Activated CD8-positive, alpha-beta T cell treated with anti-CD3 and anti-CD28 coated beads for 36 hours (primary cell): ENCODE data around the gene NEK1. TPM values are rescaled to one million over a fixed set of nuclear protein-coding genes. Genes with fewer than 3 reads are reported as not detected.

ENCODE experiments used
- ATAC-seq: fragments of 200-7000 bp; cut with Tn5 transposase; one replicate; pipeline ENCODE4 v1.10.0; 2021; ENCODE audit warnings: mild to moderate bottlenecking, moderate library complexity
- CTCF ChIA-PET: fragments of 350-600 bp; sonication (Branson Sonifier 250); formaldehyde crosslinking; loops from one replicate; lab custom pipeline; 2021; ENCODE audit warnings: antibody characterized with exemption; lab: Charles Lee
- POLR2A ChIA-PET: fragments of 350-600 bp; sonication (Branson Sonifier 250); formaldehyde crosslinking; loops from one replicate; lab custom pipeline; 2021; ENCODE audit warnings: antibody characterized with exemption; lab: Charles Lee
- DNase-seq: peaks from one replicate; pipeline ENCODE4 v3.0.0-alpha.2; 2020
- H3K27ac Mint-ChIP-seq: one replicate; pipeline ENCODE4 v1.8.0; 2021; ENCODE audit warnings: mild to moderate bottlenecking, mixed read lengths
- H3K27me3 Mint-ChIP-seq: one replicate; pipeline ENCODE4 v1.8.0; 2021; ENCODE audit warnings: mixed read lengths
- H3K36me3 Mint-ChIP-seq: one replicate; pipeline ENCODE4 v1.8.0; 2021; ENCODE audit warnings: low read depth, mixed read lengths
- H3K4me1 Mint-ChIP-seq: one replicate; pipeline ENCODE4 v1.8.0; 2021; ENCODE audit warnings: low read depth, mixed read lengths
- H3K4me3 Mint-ChIP-seq: one replicate; pipeline ENCODE4 v1.8.0; 2021; ENCODE audit warnings: mild to moderate bottlenecking, moderate library complexity, mixed read lengths
- H3K9me3 Mint-ChIP-seq: one replicate; pipeline ENCODE4 v1.8.0; 2021; ENCODE audit warnings: mixed read lengths
- CTCF ChIP-seq: fragments of 200-600 bp; IDR thresholded peaks from one replicate; pipeline ENCODE4 v1.8.0; 2022; ENCODE audit warnings: antibody characterized with exemption, mild to moderate bottlenecking
- intact Hi-C: fragments of 100-400 bp; cut with micrococcal nuclease; formaldehyde crosslinking; loops from one replicate; pipeline ENCODE4 v1.10.0; 2022
- total RNA-seq, 2 experiments: library from RNA; stranded (reverse); gene quantifications; one replicate each; pipeline ENCODE4 v1.2.3, GENCODE V29; 2021

NEK1 gene
- total RNA-seq, 2 experiments from 2014 or later: 12.0 to 13.6 TPM

- TF ChIP-seq CTCF: no peak
- ATAC-seq (no peak), DNase-seq (no peak)
- intact Hi-C loops: no loop called here
- peaks cover 15% of the 10 kb centered on the region for H3K36me3 Mint-ChIP-seq
- H3K9me3 Mint-ChIP-seq: no peaks in the 10 kb centered on the region
- CTCF ChIA-PET: no interaction called here
- H3K4me3 Mint-ChIP-seq: no peak overlapping the region
- peaks cover 17% of the 10 kb centered on the region for H3K4me1 Mint-ChIP-seq
- POLR2A ChIA-PET: no interaction called here
- H3K27ac Mint-ChIP-seq: no peak overlapping the region
- H3K27me3 Mint-ChIP-seq: no peaks in the 10 kb centered on the region
These were observed 193.5 kb downstream of the NEK1 start for GRCh38 chr4:169418846-169419245.

GRCh38 chr4:169417629-169418282 lies 194.6 kb downstream of the NEK1 start:
- H3K27ac Mint-ChIP-seq: peak overlapping the region; percentile 69
- H3K4me3 Mint-ChIP-seq: no peak overlapping the region
- POLR2A ChIA-PET: no interaction called here
- TF ChIP-seq CTCF: no peak
- H3K9me3 Mint-ChIP-seq: no peaks in the 10 kb centered on the region
- H3K36me3 Mint-ChIP-seq: peaks cover 14% of the 10 kb centered on the region
- CTCF ChIA-PET: interaction anchor here (1.0 kb wide), 2 partner anchors 28 to 68 kb away, joined by 3 read pairs; no protein-coding TSS in a partner anchor
- ATAC-seq: no peak
- intact Hi-C loops: no loop called here
- no peak for DNase-seq
- H3K4me1 Mint-ChIP-seq: peaks cover 17% of the 10 kb centered on the region
- no peaks in the 10 kb centered on the region for H3K27me3 Mint-ChIP-seq

GRCh38 chr4:169416997-169417396 lies 195.4 kb downstream of the NEK1 start:
- ATAC-seq (peak; percentile 91), DNase-seq (peak; percentile 13)
- Mint-ChIP-seq H3K27me3 (no peaks in the 10 kb centered on the region), H3K4me3 (no peak overlapping the region), H3K4me1 (peaks cover 23% of the 10 kb centered on the region), H3K9me3 (no peaks in the 10 kb centered on the region), H3K36me3 (peaks cover 8% of the 10 kb centered on the region), H3K27ac (peak overlapping the region; percentile 69)
- TF ChIP-seq CTCF: no peak
- CTCF ChIA-PET: interaction anchor here (1.0 kb wide), 2 partner anchors 29 to 69 kb away, joined by 3 read pairs; no protein-coding TSS in a partner anchor
- intact Hi-C loops: no loop called here
- POLR2A ChIA-PET: no interaction called here

GRCh38 chr4:169416461-169416860 lies 195.9 kb downstream of the NEK1 start:
- ChIA-PET CTCF (interaction anchor here (1.0 kb wide), 1 partner anchor 30 kb away, joined by 3 read pairs; no protein-coding TSS in a partner anchor), POLR2A (no interaction called here)
- H3K27ac Mint-ChIP-seq: no peak overlapping the region
- intact Hi-C loops: no loop called here
- TF ChIP-seq CTCF: no peak
- ATAC-seq: no peak
- no peak for DNase-seq
- peaks cover 26% of the 10 kb centered on the region for H3K4me1 Mint-ChIP-seq
- H3K9me3 Mint-ChIP-seq: no peaks in the 10 kb centered on the region
- no peak overlapping the region for H3K4me3 Mint-ChIP-seq
- H3K27me3 Mint-ChIP-seq: no peaks in the 10 kb centered on the region
- H3K36me3 Mint-ChIP-seq: peaks cover 5% of the 10 kb centered on the region

GRCh38 chr4:169414913-169415312 lies 197.5 kb downstream of the NEK1 start:
- ChIA-PET POLR2A (no interaction called here), CTCF (interaction anchor here (1.3 kb wide), 1 partner anchor 9 kb away, joined by 3 read pairs; no protein-coding TSS in a partner anchor)
- Mint-ChIP-seq H3K27me3 (no peaks in the 10 kb centered on the region), H3K36me3 (peaks cover 3% of the 10 kb centered on the region), H3K9me3 (no peaks in the 10 kb centered on the region), H3K27ac (no peak overlapping the region), H3K4me3 (no peak overlapping the region), H3K4me1 (peaks cover 42% of the 10 kb centered on the region)
- intact Hi-C loops: no loop called here
- no peak for TF ChIP-seq CTCF
- ATAC-seq (no peak), DNase-seq (no peak)
